Endothelial cell of umbilical vein (primary cell): ENCODE data around the gene CLNS1A.

ENCODE experiments used
- CTCF ChIP-seq, 2 donors: IDR thresholded peaks; 1 replicate in 1 of 2; 2 replicates in 1 of 2; pipeline ENCODE4 v1.5.1; 2011; ENCODE audit warnings: low read length in 2 of 2, mild to moderate bottlenecking in 2 of 2, moderate library complexity in 2 of 2, control low read depth in 1 of 2, inconsistent platforms in 1 of 2, low read depth in 1 of 2; ENCODE audit not compliant: insufficient read depth in 1 of 2; ENCODE audit errors: extremely low read depth in 1 of 2
- EZH2 ChIP-seq: IDR thresholded peaks from 2 replicates; pipeline ENCODE4 v1.6.1; 2012; ENCODE audit warnings: borderline replicate concordance, low read depth, mild to moderate bottlenecking, moderate library complexity, low read length, inconsistent platforms; ENCODE audit not compliant: severe bottlenecking
- FOS ChIP-seq: IDR thresholded peaks from 2 replicates; pipeline ENCODE4 v1.6.1; 2011; ENCODE audit warnings: mild to moderate bottlenecking, low read length, moderate library complexity, borderline replicate concordance; ENCODE audit not compliant: insufficient read depth
- GATA2 ChIP-seq: IDR thresholded peaks from 2 replicates; pipeline ENCODE4 v1.7.0; 2011; ENCODE audit warnings: low read depth, mild to moderate bottlenecking, moderate library complexity, mixed read lengths, low read length; ENCODE audit not compliant: insufficient read length, insufficient read depth
- JUN ChIP-seq: IDR thresholded peaks from 2 replicates; pipeline ENCODE4 v1.6.1; 2011; ENCODE audit warnings: borderline replicate concordance, low read depth; ENCODE audit not compliant: insufficient read length, insufficient read depth
- MAX ChIP-seq: IDR thresholded peaks from 2 replicates; pipeline ENCODE4 v1.6.1; 2011; ENCODE audit not compliant: insufficient read depth, insufficient read length
- MYC ChIP-seq: IDR thresholded peaks from one replicate; pipeline ENCODE4 v1.6.1; 2011; ENCODE audit warnings: mild to moderate bottlenecking, low read depth, low read length
- POLR2A ChIP-seq: IDR thresholded peaks from 2 replicates; pipeline ENCODE4 v1.6.1; 2012; ENCODE audit warnings: low read depth, mild to moderate bottlenecking, control low read depth, low read length
- POLR2AphosphoS5 ChIP-seq: IDR thresholded peaks from 2 replicates; pipeline ENCODE4 v1.6.1; 2012; ENCODE audit warnings: low read depth, mild to moderate bottlenecking, control low read depth, low read length, moderate library complexity; ENCODE audit not compliant: insufficient read depth

- TF ChIP-seq CTCF (IDR thresholded peaks at IDR 0.05; ENCODE audit: extremely low read depth in 1 of 2, insufficient read depth in 1 of 2, low read depth in 1 of 2, low read length in 2 of 2) (no peak), POLR2AphosphoS5 (no peak), EZH2 (no peak), GATA2 (no peak), MAX (no peak), FOS (no peak), POLR2A (no peak), JUN (no peak), MYC (no peak)
Measured at GRCh38 chr11:77687088-77687487, 49.5 kb upstream of the CLNS1A start.
